GM19372 (cell line): Measurements from ENCODE around the gene FOXE1.

Experiments
- ATAC-seq: cut with Tn5 transposase; IDR thresholded peaks from one replicate; pipeline ENCODE4 v1.9.1; 2021; ENCODE audit warnings: mild to moderate bottlenecking, low read depth, moderate library complexity; ENCODE audit not compliant: unreplicated experiment

The FOXE1 gene

DNA sequence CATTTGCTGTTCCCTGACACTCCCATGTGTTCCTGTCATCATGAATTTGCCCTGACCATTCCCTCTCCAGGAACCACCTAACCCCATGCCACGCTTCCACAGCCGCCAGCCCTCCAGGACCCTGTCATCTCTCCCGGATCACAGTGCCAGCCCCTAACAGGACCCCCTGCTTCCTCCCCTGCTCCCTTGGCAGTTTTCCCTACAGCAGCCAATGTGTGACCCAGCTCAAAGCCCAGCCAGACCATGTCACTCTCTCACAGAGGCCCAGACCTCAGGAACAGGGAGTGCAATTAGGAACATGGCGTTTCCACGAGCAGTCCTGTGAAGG lies 8.1 kb downstream of the FOXE1 start:
- no peak for ATAC-seq

DNA sequence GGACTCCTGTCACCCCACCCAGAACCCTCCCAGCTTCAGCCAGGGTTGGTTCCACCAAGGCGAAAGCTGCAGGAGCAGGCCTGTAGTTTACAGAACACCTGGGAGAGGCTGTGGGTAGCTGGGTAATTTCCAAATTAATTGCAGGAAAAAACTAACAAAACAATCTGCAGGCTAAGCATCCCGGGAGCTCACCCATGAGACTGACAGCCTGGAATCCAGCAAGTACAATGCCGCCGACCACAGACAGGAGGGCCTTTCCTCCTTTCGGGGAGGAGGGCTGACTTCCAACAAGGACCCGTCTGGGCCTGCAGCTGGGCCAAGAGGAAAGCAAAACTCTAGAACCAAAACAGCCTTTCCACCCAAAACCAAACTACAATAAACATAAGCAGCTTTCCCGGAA lies 10.3 kb downstream of the FOXE1 start:
- ATAC-seq: no peak

DNA sequence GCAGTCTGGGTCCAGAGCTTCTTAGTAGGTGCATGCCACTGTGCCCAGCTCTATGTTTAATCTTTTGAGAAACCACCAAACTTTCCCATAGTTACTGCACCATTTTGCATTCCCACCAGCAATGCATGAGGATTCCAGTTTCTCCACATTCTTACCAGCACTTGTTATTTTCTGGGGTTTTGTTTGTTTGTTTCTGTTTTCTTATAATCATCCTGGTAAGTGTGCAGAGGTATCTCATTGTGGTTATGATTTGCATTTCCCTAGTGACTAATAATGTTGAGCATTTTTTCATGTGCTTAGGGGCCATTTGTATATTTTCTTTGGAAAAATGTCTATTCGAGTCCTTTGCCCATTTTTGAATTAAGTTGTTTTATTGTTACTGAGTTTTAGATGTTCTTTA lies 11.4 kb downstream of the FOXE1 start:
- no peak for ATAC-seq

DNA sequence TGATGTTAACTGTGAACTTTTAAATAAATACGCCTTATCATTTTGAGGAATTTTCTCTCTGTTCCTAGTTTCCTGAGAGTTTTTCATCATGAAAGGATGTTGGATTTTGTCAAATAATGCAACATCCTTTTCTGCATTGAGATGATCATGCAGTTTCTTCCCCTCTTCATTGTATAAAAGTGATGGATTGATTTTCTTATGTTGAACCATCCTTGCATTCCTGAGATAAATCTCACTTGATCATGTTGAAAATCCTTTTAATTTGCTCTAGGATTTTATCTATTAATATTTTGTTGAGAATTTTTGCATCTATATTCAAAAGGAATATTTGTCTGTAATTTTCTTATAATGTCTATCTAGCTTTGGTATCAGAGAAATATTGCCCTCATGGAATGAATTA lies 13.3 kb downstream of the FOXE1 start:
- ATAC-seq: no peak

DNA sequence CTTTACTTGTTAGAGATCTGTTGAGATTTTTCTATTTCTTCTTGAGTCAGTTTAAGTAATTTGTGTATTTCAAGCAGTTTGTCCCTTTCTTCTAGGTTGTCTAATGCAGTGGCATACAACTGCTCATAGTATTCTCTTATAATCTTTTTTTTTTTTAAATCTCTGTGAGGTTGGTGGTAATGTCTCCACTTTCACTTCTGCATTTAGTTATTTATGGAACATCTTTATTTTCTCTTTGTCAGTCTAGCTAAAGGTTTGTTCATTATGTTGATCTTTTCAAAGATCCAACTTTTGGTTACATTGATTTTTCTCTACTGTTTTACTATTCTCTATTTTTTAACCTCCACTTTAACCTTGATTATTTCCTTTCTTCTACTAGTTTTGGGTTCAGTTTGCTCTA lies 13.8 kb downstream of the FOXE1 start:
- ATAC-seq: no peak

DNA sequence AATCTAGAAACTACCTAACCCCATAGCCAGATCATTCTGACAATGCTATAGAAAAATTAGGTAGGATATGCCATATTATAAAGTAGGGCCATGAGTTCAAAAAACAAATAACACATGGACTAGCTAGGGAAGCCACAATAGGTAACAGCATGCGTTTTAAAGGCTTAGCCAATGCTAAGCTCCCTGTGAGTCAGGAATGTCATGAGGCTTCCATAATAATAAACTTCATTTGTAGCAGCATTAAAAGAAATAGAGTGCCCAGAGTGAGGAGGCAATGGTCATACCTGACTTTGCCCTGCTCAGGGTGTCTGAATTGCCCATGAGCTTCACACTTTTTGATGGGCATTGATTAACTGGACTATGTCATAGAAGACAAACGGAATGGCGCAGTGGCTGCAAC lies 15.8 kb downstream of the FOXE1 start:
- ATAC-seq: no peak

DNA sequence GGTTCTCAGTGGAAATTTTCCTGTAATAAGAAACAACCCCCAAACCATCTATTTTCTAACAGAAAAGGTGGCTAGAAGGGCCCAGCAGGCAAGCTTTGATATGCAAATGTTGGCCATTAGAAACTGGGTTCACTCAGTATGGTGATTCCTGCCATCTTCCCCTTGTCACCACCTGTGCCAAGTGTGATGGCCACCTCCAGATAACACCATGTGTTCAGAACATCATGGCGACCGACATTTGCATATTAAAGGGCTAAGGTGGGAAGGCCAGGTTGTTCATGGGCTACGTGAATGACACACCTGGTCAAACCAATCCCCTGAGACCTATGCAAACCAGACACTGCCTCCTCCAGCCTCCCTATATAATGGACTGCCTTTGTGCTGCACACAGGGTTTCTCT lies 20.4 kb downstream of the FOXE1 start:
- ATAC-seq: no peak

DNA sequence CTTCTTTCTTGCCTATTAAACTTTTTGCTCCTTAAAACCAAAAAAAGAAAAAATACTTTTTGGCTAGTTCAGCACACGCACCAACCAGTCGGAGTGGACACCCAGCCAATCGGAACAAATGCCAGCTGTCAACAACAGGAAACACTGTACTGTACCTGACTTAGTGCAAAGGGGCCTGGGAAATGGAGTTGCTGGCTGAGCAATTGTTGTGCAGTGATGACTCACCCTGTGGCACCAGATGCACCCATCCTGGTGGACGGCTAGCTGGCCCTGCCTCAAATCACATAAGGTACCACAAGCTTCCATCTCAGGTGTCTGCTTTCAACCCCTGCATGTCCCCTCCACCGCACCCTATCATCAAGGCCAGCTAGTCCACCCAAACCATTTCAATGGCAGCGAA lies 20.9 kb downstream of the FOXE1 start:
- ATAC-seq: no peak

DNA sequence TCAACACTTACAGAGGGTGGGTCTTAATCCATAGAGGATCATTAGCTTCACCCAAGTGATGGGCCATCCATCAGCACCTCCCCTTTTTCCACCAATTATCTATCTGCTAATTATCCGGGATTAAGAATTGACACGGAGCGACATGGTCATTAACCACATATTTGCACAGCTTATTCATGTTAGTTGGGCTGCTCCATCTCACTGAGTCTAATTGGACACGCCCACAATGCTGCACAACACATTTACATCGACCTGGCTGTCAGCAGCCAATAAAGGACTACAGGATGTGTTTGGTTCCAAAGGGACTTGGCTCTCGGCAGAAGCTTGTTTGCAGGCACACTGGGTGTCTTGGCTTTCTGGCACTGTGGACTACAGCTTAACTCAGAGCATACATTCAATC lies 21.6 kb downstream of the FOXE1 start:
- no peak for ATAC-seq

DNA sequence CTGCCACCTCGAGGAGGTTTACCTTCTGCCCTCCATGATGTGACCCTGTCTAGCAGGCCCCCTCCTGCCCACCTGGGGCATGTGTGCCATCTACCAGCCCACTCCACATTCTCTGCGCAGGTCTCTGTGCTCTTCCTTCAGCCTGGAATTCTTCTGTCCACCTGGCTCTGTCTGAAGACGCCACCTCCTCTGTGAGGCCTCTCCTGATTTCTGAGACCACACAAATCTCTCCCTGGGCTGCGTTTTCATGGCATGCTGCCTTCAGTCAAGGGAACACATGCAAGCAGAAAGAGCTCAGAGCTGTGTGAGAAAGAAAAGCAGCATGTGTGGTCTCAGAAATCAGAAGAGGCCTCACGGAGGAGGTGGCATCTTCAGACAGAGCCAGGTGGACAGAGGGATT lies 22.1 kb downstream of the FOXE1 start:
- no peak for ATAC-seq

DNA sequence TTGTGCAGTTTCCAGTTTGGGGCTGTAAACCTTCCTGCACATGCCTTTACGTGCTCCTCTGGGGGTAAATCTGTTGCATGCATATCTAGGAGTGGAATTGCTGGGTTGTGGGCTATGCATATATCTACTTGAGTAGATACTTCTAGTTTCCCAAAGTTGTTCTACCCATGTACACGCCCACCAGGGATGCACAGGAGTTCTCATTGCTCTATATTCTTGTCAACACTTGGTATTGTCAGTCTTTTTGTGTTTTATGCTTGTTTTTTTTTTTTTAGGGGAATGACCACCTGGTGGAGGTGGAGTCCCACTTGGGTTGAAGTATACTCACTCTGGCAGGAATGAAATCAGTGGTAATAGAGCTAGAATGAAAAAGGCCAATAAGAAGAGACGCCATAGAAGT lies 23.0 kb downstream of the FOXE1 start:
- no peak for ATAC-seq

DNA sequence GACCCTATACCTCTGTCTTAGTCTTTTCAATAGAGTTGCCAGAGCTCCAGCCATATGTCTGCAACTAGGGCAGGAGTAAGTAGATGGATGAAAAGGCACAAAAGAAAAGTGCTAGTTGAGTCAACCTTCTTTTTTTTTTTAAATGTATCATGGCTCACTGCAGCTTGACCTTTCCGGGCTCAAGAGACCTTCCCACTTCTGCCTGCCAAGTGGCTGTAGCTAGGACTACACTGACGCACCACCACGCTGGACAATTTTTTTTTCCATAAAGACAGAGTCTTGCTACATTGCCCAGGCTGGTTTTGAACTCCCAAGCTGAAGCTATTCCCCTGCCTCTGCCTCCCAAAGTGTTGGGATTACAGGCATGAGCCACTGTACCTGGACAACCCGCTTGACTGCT lies 27.3 kb downstream of the FOXE1 start:
- no peak for ATAC-seq

DNA sequence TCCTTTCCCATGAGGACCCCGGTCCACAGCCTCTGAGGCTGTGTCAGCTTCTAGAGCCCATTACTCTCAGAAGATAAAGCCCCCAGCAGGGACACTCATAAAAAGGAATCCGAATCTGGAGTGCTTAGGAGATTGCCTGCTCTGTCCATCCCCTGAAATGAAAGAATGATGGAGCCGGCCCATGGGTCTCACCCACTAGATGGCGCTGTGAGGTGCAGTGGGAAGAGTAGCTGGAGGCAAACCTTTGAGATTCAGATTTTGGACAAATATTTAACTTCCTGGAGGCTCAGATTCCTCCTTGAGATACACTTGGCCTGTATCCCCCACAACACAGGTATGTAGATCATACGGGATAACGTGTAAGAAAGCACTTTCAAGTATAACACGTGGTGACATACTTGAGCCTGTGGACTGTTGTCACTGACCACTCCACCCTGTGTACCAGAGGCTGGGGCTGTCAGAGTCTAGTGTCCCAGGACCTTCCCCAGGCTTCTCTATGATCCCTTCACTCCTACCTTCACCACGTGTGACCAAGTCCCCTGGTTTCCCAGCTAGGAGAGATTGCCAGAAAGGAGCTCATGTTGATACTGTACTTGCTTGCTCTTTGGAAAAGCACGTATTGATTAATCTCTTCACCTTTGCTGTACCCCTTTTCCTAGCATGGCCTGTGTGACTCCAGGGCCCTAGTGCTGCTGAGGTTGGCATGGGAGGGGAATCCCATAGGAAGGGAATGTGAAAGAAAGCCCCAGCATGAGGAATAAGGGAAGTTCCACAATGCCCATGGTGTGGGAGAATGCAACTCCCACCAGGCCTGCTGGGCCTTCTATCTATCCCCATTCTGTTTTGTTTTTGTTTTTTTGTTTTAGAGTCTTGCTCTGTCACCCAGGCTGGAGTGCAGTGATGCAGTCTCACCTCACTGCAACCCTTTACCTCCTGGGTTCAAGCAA lies 37.2 kb downstream of the FOXE1 start:
- ATAC-seq: no peak

DNA sequence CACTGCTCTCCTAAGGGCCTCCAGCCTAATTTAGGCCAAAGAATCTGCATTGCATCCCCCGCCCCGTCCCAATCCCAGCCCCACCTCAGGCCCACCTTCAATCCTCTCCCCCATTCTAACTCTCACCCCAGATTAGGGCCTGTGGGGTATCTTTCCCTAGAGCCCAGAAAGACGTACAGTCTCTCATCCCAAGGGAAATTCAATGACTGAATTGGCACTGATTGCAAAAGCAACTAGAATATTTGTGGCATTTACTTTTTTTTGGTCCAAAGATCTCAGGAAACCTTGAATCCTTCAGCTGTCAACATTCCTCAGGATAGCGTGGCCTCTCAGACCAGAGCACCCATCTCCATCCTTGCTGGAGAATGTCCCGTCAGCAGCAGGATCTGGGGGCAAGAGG lies 38.7 kb downstream of the FOXE1 start:
- no peak for ATAC-seq

DNA sequence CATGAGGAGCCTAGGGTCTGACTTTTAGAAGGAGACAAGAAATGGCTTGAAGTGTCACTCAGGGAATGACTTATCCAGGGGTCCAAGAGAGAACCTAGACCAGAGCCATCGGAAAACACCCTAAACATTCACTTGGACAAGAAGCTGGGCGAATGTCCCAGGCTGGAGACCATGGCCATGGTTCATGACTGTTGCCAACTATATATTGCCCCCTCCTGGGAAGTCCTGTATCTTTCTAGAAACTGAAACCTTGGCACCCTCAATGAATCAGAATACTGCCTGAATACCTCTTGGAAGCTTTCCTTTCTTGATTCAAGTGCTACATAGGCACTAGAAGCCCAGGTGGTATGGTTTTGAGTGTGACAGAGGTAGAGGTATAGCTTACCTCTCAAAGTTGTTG lies 39.4 kb downstream of the FOXE1 start:
- no peak for ATAC-seq

DNA sequence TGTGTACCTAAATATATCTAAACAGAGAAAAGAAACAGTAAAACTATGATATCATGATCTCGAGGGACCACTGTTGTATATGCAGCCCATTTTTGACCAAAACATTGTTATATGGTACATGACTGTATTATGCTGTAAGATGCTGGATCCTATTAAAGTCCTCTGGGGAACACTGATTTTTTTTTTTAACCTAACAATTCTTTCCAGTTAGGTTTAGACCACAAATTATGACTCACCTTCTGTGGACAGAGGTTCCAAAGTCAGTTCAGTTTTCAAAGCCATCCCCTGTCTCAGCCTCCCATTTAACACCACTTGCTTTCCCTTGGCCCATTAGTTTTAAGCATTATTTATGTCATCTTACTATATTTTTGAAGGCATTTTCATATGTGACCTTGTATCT lies 42.2 kb downstream of the FOXE1 start:
- no peak for ATAC-seq

DNA sequence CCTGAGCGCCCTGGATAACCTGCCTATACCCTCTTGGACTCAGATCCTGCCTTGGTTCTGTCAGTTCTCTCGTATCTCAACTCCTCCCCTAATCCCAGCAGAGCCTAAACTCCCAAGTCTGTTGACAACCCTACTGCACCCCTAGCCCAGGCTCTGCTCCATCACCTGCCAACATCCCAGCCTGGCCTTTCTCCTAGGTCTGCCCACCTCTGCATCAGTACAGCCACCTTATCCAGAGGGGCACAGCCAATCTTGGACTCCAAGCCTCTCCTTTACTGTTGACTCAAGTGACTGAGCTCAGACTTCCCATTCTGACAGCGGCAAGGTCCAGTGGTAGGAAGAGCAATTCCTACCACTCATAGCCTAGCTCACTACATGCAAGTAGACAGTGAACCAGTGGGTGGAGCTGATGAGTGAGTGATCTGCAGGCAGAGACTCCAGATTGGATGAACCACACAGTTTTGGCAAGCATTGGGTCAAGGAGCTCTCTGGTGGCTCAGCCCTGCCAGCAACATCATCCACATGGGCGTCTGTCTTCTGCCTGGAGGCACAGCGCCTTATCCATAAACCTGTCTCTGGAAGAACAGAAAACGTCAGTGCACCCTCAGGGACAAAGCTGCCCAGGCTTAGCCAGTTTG lies 42.8 kb downstream of the FOXE1 start:
- no peak for ATAC-seq

DNA sequence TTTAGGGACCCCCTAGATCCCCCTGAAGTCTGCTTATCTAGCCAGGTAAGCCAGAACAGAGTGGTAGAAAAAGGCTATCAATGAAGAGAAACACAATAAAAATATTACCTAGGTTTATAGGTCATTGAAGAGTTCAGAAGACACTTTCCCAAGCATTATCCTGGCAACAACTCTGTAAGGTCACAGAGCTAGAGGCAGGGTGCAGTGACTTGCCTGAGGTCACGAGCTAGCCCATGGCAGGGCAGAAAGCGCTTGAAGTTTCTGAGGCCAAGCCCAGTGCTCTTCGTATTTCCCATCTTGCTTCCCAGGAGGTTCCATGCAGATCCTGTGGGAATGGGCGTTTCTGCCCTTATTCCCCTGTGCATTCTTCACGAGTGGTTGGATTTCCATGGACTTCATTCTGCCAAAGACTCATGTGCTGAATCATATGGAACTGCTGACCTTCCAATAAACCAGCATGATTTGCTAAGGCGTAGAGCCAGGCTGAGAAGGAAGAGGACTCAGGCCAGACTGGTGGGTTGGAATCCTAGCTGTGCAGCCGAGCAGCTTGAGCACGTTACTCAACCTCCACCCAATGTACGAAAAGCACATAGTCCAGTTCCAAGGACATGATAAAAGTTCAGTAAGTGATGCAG lies 47.2 kb downstream of the FOXE1 start:
- ATAC-seq: no peak

DNA sequence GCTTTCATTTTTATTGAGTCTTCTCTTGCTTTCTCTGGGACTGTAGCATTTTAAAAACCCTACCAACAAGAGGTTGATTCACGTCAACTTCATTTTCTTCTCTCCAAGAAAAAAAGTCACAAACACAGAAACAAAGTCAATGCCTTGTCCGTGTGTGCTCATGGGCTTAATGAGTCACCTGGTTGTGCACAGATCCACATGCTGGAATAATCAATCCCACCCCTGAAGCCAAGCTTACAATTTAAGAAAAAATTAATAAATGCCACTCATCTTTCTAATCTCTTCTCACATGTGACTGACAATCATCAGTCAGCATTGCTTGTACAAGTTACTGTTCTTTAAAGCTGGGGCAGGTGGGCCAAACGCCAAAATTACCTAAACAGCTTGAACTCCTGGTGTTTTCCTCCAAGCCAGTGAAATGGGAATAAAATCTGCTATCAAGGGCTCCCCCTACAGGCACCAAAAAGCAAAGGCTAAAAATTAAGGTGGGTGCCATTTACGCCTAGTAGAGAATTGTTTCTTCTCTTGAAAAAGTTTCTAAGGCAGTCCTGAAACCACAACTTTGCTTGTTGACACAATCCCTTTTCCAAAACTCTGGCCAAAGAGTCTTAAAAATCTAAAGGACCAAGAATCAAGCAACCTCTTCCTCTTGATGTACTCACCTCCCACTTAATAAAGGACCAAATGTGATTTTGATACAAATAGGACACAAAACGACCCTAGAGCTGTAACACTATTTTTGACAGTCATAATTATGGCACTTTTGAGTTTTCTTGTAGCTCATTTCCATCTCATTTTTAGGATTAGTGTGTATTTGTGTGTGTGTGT lies 47.9 kb downstream of the FOXE1 start:
- no peak for ATAC-seq

DNA sequence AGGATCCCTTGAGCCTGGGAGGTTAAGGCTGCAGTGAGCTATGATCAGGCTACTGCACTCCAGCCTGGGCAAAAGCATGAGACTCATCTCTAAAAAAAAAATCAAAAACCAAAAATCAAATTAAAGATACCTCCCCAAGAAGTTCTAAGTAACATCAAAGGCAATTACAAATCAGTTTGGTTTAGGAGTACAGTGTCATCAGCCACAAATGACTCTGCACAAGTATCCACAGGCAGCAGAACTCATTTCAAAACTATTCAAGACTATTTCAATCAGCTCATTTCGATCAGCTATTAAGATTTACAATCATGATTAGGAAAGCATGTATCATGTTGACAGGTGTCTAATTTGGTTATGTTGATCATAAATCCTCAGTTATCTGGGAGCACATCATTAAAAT lies 50.2 kb downstream of the FOXE1 start:
- no peak for ATAC-seq

DNA sequence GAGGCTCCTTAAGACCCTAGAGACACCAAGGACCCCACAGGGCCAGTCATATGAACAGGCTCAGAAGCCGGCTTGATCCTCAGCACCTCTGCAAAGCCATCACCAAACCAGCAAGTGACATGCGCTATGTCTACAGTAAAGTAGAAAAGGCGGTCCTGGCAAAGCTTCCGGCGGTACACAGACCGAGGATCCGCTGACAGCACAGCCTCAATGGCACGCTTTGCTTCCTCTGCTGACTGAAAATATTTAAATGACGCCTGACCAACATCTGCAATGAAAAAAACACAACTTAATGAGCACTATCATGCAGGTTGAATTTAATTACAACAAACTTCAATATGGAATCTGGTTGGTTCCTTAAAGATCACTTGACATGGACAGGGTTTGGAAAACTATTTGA lies 51.7 kb downstream of the FOXE1 start:
- ATAC-seq: no peak
